Cardiac fibroblast (primary cell): ENCODE data around the gene ANXA7.

Source experiments
- DNase-seq, 2 donors: peaks; one replicate each; pipeline versions ENCODE4 v3.0.0 to v3.0.0-alpha.2; 2010; ENCODE audit warnings: low read depth in 2 of 2
- H3K4me3 ChIP-seq, 2 donors: replicated peaks in 1 of 2; 1 replicate in 1 of 2; 2 replicates in 1 of 2; pipeline ENCODE4 v1.5.1; 2011; ENCODE audit warnings: low read depth in 2 of 2, low read length in 2 of 2, mild to moderate bottlenecking in 2 of 2, moderate library complexity in 1 of 2
- TF ChIP-seq, protein P1 (sequence below): IDR thresholded peaks from one replicate; pipeline ENCODE4 v1.5.1; 2011; ENCODE audit warnings: low read depth, mild to moderate bottlenecking, low read length, inconsistent platforms

The ANXA7 gene

GRCh38 chr10:73408978-73409521 is 4.8 kb downstream of the ANXA7 start:
- no peak for DNase-seq
- TF ChIP-seq, protein P1, sequence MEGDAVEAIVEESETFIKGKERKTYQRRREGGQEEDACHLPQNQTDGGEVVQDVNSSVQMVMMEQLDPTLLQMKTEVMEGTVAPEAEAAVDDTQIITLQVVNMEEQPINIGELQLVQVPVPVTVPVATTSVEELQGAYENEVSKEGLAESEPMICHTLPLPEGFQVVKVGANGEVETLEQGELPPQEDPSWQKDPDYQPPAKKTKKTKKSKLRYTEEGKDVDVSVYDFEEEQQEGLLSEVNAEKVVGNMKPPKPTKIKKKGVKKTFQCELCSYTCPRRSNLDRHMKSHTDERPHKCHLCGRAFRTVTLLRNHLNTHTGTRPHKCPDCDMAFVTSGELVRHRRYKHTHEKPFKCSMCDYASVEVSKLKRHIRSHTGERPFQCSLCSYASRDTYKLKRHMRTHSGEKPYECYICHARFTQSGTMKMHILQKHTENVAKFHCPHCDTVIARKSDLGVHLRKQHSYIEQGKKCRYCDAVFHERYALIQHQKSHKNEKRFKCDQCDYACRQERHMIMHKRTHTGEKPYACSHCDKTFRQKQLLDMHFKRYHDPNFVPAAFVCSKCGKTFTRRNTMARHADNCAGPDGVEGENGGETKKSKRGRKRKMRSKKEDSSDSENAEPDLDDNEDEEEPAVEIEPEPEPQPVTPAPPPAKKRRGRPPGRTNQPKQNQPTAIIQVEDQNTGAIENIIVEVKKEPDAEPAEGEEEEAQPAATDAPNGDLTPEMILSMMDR, result no peak

DNA sequence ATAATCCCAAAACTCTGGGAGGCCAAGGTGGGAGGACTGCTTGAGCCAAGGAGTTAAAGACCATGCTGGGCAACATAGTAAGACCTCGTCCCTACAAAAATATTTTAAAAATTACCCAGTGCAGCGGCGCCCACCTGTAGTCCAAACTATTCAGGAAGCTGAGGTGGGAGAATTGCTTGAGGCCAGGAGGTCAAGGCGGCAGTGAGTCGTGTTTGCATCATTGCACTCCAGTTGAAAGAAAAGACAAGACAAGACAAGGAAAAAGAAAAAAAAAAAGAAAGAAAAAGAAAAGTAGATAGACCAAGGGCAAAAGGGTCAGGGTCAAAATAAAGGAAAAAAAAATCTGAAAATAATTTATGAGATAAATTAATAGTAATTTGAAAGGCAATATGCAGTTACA is 5.8 kb downstream of the ANXA7 start:
- TF ChIP-seq, protein P1, result no peak
- H3K4me3 ChIP-seq, result no peak overlapping the region
- DNase-seq, result peak in 1 of 2 donors; percentile 18

More at GRCh38 chr10:73408978-73409521, 4.8 kb downstream of the ANXA7 start:
- H3K4me3 ChIP-seq, result no peak overlapping the region

DNA sequence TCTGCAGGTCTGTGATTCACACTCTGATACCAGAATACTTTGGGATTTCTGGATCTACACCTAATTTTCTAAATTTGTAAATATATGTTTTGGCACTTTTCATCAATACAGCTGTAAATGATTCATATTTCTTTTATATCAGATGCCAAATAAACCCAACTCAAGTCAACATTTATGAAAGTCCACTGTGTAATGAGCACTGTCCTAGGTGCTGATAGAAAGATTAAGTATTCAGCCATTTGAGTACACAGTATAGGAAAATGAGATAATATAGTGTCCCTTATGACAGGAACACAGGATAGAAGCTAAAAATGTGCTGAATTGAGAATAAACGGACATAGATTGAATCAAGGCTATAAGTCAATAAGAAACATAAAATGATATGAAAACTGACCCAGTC is 6.4 kb downstream of the ANXA7 start:
- DNase-seq, result peak in 1 of 2 donors; percentile 9
- H3K4me3 ChIP-seq, result no peak overlapping the region
- TF ChIP-seq, protein P1, result no peak

- H3K4me3 ChIP-seq, result no peak overlapping the region
- TF ChIP-seq, protein P1, result no peak
- peak; percentile 8 to 48 for DNase-seq
Measured at GRCh38 chr10:73406846-73407245, 7.0 kb downstream of the ANXA7 start.

- no peak overlapping the region for H3K4me3 ChIP-seq
- no peak for DNase-seq
- TF ChIP-seq, protein P1, result no peak
Measured at GRCh38 chr10:73405556-73405955, 8.3 kb downstream of the ANXA7 start.

- no peak overlapping the region for H3K4me3 ChIP-seq
- TF ChIP-seq, protein P1, result no peak
- no peak for DNase-seq
Measured at GRCh38 chr10:73404690-73405089, 9.2 kb downstream of the ANXA7 start.

- H3K4me3 ChIP-seq, result no peak overlapping the region
- TF ChIP-seq, protein P1, result no peak
- no peak for DNase-seq
Measured at GRCh38 chr10:73401636-73402035, 12.2 kb downstream of the ANXA7 start.
